SH-SY5Y (cell line): ENCODE measurements around the gene EGR4.

Source experiments
- GATA2 ChIP-seq: IDR thresholded peaks from 2 replicates; pipeline ENCODE4 v1.6.1; 2011; ENCODE audit warnings: mild to moderate bottlenecking, low read depth, low read length
- GATA3 ChIP-seq: IDR thresholded peaks from 2 replicates; pipeline ENCODE4 v1.6.1; 2011; ENCODE audit warnings: low read depth, mild to moderate bottlenecking, low read length, moderate library complexity

- no peak for TF ChIP-seq GATA2
- TF ChIP-seq GATA3 = no peak
Observed at GRCh38 chr2:73292906-73293533, 328 bp downstream of the EGR4 start.
